ENCODE data around the gene CDH10. TPM values are rescaled to one million over a fixed set of nuclear protein-coding genes. Genes with fewer than 3 reads are reported as not detected.

The CDH10 gene
- total RNA-seq, 1 experiment from 2014 or later = 0.22 TPM

- POLR2A ChIA-PET = no interaction called here
- ATAC-seq (no peak), DNase-seq (ENCODE audit: low spot score) (no peak)
- Mint-ChIP-seq H3K27ac (no peak overlapping the region), H3K4me3 (no peak overlapping the region), H3K36me3 (no peaks in the 10 kb centered on the region), H3K9me3 (peaks cover 3% of the 10 kb centered on the region; the same call in 1 of the 2 replicates), H3K4me1 (no peaks in the 10 kb centered on the region), H3K27me3 (ENCODE audit: low read depth) (no peaks in the 10 kb centered on the region)
- no peak for TF ChIP-seq STAT6 (CRISPR knock-in tag; conservative IDR thresholded peaks at IDR 0.05; ENCODE audit: low read depth)
- TF ChIP-seq NFATC4 (CRISPR knock-in tag; IDR thresholded peaks at IDR 0.05) = no peak
- no peak for TF ChIP-seq TEAD1 (CRISPR knock-in tag; IDR thresholded peaks at IDR 0.05)
- no peak for TF ChIP-seq ZNF425 (CRISPR knock-in tag; conservative IDR thresholded peaks at IDR 0.05)
- TF ChIP-seq TCF7 (CRISPR knock-in tag; IDR thresholded peaks at IDR 0.05; ENCODE audit: low read depth) = no peak
- TF ChIP-seq ZNF423 (CRISPR knock-in tag; IDR thresholded peaks at IDR 0.05) = no peak
- no peak for TF ChIP-seq ZNF416 (CRISPR knock-in tag; IDR thresholded peaks at IDR 0.05)
- TF ChIP-seq NR1H2 (CRISPR knock-in tag; IDR thresholded peaks at IDR 0.05) = no peak
- no peak for TF ChIP-seq TEAD4 (CRISPR knock-in tag; IDR thresholded peaks at IDR 0.05)
- no peak for TF ChIP-seq ZMAT4 (CRISPR knock-in tag; IDR thresholded peaks at IDR 0.05)
- TF ChIP-seq SP1 (CRISPR knock-in tag; conservative IDR thresholded peaks at IDR 0.05) = no peak
- TF ChIP-seq RELA (CRISPR knock-in tag; IDR thresholded peaks at IDR 0.05; ENCODE audit: borderline replicate concordance) = no peak
- TF ChIP-seq ZNF232 (CRISPR knock-in tag; IDR thresholded peaks at IDR 0.05) = no peak
- no peak for TF ChIP-seq PRDM15 (CRISPR knock-in tag; IDR thresholded peaks at IDR 0.05)
- no peak for TF ChIP-seq HMGXB4 (CRISPR knock-in tag; IDR thresholded peaks at IDR 0.05)
- CTCF ChIA-PET = no interaction called here
Observed at GRCh38 chr5:24509943-24510342, 134.8 kb downstream of the CDH10 start.

- CTCF ChIA-PET = no interaction called here
- POLR2A ChIA-PET = no interaction called here
Observed at GRCh38 chr5:24505258-24505657, 139.5 kb downstream of the CDH10 start.

More at GRCh38 chr5:24505258-24505657, 139.5 kb downstream of the CDH10 start:
- no peak for TF ChIP-seq ATF1 (CRISPR knock-in tag; IDR thresholded peaks at IDR 0.05)
- no peak for TF ChIP-seq ZNF423 (CRISPR knock-in tag; IDR thresholded peaks at IDR 0.05)
- TF ChIP-seq ZNF671 (CRISPR knock-in tag; IDR thresholded peaks at IDR 0.05) = no peak
- TF ChIP-seq JAZF1 (CRISPR knock-in tag; IDR thresholded peaks at IDR 0.05) = no peak
- TF ChIP-seq NR1H2 (CRISPR knock-in tag; IDR thresholded peaks at IDR 0.05) = no peak
- TF ChIP-seq ZSCAN18 (CRISPR knock-in tag; IDR thresholded peaks at IDR 0.05) = no peak
- no peak for TF ChIP-seq GTF2I (CRISPR knock-in tag; conservative IDR thresholded peaks at IDR 0.05)
- TF ChIP-seq TP53 (CRISPR knock-in tag; IDR thresholded peaks at IDR 0.05) = no peak
- TF ChIP-seq SP1 (CRISPR knock-in tag; conservative IDR thresholded peaks at IDR 0.05) = no peak
- Mint-ChIP-seq H3K4me3 (no peak overlapping the region), H3K9me3 (peaks cover 3% of the 10 kb centered on the region; the same call in 1 of the 2 replicates), H3K27me3 (ENCODE audit: low read depth) (no peaks in the 10 kb centered on the region), H3K36me3 (no peaks in the 10 kb centered on the region), H3K27ac (no peak overlapping the region), H3K4me1 (no peaks in the 10 kb centered on the region)
- ATAC-seq (no peak), DNase-seq (ENCODE audit: low spot score) (no peak)
